ENCODE data around the gene HMSD.
"Not testable (repeated sequence)": the region's sequence is repeated elsewhere in the genome, so short reads cannot be mapped to it uniquely, and the experiment has no call there.

HMSD gene, protein sequence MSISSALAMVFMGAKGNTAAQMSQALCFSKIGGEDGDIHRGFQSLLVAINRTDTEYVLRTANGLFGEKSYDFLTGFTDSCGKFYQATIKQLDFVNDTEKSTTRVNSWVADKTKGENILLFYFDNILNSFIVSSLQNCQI

DNA sequence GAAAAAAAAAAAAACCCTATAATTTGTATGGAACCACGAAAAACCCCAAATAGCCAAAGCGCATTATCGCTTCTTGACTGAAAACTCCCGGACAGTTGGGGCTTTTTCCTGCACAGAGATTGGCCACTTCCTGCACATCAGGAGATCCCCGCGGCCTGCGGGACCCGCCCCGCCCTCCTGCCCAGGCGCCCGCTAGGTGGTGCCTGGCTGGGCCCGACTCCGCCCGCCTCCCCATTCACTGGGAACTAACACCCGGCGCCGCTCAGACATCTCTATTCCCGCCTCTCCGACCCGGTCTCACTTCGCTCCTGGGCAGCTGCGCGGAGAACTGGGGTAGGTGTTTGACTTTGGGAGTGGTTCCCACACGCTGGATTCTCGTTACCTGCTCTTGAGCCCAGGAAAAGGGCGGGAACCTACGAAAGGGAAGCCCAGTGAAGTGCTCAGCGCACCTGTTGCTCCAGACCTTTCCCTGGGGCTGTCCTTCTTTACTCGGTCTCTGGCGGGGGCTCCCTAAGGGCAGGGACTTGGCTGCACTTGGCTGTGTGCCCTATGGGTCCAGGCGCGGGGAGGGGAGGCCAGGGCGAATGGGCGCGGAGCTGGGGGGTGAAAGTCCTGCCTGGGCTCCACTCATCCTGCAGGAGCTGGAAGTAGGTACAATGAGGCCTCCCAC lies at the start of gene HMSD:
Gene HMSD (plus strand): TSS at position 234 of the 670 bp plus-strand sequence. CDS start 4,155 bp downstream, outside the sequence.
- DNase-seq, result peak; percentile 80

DNA sequence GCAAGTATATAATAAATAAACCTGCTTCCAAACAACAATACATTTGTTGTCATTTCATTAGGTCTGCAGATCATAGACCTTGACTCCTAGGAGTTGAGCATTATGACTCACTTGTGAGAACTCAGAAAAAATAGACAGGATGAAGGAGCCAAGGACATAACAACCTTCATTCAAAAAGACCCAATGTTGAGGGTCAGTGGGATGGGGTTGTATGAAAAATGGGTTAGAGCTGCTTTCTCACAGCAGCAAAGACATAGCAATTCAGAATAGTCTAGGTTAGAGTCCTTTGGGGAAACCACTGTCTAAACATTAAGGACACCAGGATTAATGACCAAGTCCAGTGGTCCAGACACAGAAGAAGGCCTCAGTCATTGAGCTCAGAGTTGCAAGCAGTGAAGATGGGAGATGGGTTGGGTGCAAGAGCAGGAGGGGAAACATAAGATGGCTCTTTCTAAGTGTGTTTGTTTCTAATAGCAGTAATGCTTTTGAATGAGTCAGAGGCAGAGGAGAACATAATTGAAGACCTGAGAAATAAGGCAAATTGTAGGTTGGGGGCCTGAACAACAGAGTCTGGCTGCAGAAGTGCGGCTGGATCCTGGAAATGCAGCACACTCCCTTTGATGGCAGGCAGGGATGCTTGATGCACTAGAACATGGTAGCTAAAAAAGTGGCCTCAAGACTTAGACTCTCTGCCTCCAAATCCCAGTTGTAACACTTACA lies 45.1 kb upstream of the HMSD start:
- DNase-seq, result no peak

DNA sequence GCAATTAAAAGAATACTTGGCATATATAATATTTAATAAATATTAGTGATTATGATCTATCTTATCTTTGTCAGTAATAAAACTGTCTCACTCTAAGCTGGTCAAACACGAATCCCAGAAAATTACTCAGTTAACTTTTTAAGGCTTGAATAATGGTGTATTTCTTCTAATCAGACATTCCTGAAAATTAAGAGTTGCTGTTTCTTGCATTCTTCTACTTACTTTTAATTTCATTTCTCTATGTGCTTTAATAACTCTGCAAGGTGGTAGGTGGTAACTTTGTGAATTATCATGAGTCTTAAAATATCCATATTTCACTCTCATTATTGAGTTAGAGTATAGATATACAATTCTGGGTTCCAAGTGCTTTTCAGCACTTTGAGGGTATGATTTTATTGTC lies 44.4 kb upstream of the HMSD start:
- DNase-seq, result no peak

- DNase-seq, result no peak
Measured at GRCh38 chr18:63905361-63905760, 43.7 kb upstream of the HMSD start.

GRCh38 chr18:63906056-63906455 lies 43.0 kb upstream of the HMSD start:
- no peak for DNase-seq

- DNase-seq, result no peak
Measured at GRCh38 chr18:63907664-63908063, 41.4 kb upstream of the HMSD start, which contains the start of gene SERPINB10. TSS of gene SERPINB10 (plus strand) at chr18:63907958. CDS start at chr18:63915511, 7,553 bp downstream.

- DNase-seq, result no peak
Measured at GRCh38 chr18:63908858-63909257, 40.2 kb upstream of the HMSD start.

- no peak for DNase-seq
Measured at GRCh38 chr18:63909870-63910269, 39.2 kb upstream of the HMSD start.

GRCh38 chr18:63917817-63918216 lies 31.3 kb upstream of the HMSD start:
- DNase-seq, result no peak

DNA sequence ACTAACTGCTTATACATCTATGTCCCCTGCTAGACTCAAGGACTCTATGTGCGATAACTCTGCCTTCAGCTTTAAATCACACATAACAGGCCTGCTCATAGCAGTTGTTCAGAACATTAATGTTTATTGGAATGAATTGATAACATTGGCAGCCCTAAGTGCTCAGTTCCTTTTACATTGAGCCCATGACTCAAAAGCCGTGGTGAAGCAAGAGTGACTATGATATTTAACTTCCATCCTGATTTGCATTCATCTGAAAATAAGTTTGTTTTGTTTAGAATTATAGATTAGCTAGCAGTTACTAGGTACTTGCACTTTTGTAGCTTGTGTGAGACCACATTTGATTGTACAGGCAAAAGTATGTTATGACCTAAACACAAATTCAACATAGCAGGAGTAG lies 27.1 kb upstream of the HMSD start:
- no peak for DNase-seq

- DNase-seq, result no peak
Measured at GRCh38 chr18:63924551-63924950, 24.6 kb upstream of the HMSD start.

- no peak for DNase-seq
Measured at GRCh38 chr18:63928331-63928730, 20.8 kb upstream of the HMSD start.

- DNase-seq, result not testable (repeated sequence)
Measured at GRCh38 chr18:63929369-63929768, 19.7 kb upstream of the HMSD start.

DNA sequence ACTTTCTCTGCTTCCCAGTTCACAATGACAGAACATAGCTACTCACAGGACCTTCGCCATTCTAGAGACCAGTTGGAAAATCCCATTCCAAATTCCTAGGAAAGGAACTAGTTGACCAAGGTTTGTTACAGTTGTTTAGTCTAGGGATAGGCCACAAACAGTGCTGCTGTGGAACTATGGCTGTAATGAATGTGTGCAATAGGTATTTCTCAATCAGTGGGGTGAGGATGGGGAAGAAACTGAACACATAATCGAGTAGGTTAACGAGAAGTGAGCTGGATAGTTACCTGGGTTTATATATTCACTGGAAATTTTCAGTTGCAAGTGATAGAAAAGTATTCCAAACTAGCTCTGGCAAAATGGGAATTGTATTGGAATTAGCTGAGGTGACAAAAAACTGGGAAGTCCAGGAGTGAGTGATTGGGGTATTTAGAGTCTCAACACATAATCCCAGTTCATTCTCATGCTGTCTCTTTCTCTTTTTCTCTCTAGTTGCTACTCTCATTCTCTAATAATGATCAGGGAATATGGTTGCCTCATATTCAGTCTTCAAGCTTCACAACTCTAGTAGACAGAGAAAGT lies 18.2 kb upstream of the HMSD start:
- no peak for DNase-seq

- DNase-seq, result peak; percentile 72
Measured at GRCh38 chr18:63936156-63936931, 12.8 kb upstream of the HMSD start.

DNA sequence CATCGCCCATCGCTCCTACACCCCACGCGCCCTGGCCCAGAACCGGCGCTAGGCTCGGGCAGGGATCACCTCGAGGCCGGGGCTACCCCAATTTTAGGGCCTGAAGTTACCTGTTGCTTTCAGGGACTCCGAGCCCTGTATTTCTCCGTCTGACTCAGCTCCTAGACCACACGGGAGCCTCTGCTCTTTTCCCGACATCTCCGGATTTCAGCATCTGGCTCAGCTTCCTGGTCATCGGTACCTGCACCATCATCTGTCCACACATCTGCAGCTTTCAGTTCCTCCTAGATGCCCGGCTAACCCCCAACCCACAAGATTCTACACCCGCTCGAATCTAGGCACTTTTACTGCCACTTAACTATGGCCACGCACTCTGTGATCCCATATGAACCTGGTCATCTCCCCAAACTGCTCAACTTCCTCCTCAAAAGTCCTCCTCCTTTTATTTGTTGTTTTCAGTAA lies 12.1 kb upstream of the HMSD start:
- no peak for DNase-seq

- no peak for DNase-seq
Measured at GRCh38 chr18:63940008-63940407, 9.1 kb upstream of the HMSD start.

DNA sequence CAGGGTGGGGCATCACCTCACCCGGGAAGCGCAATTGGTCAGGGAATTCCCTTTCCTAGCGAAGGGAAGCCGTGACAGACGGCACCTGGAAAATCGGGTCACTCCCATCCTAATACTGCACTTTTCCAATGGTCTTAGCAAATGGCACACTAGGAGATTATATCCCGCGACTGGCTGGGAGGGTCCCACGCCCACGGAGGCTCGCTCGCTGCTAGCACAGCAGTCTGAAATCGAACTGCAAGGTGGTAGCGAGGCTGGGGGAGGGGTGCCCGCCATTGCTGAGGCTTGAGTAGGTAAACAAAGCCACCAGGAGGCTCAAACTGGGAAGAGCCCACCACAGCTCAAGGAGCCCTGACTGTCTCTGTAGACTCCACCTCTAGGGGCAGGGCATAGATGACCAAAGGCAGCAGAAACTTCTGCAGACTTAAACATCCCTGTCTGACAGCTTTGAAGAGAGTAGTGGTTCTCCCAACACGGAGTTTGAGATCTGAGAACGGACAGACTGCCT lies 8.5 kb upstream of the HMSD start:
- not testable (repeated sequence) for DNase-seq

GRCh38 chr18:63947051-63947790 lies 1.9 kb upstream of the HMSD start:
- no peak for DNase-seq

DNA sequence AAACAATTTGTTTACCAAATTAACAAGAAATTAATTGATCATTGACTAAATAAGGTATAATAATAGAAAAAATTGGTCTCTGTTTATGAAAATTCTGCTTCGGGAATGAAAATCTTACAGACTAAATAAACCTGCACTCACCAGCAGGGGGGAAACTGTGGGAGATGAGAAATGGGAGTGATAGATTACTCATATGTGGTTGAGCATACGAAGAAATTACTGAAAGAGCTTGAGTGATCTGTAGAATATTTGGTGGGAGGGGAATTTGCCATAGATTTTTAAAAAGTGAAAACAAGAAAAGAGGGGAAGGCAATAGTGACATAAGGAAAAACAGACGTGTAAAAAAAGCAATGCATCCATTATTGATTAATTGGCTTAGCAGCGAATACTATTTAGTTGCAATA lies 2.2 kb downstream of the HMSD start:
- DNase-seq, result peak; percentile 82

GRCh38 chr18:63953811-63954210 lies 4.7 kb downstream of the HMSD start:
- no peak for DNase-seq

DNA sequence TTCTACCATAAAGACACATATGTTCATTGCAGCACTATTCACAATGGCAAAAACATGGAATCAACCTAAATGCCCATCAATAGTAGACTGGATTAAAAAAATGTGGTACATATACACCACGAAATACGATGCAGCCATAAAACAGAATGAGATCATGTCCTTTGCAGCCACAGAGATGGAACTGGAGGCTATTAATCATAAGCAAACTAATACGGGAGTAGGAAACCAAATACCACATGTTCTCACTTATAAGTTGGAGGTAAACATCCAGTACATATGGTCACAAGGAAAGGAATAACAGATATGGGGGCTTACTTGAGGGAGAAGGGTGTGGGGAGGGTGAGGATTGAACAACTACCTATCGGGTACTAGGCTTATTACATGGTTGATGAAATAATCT lies 7.7 kb downstream of the HMSD start:
- no peak for DNase-seq

Data from activated CD4-positive, alpha-beta T cell treated with anti-CD3 and anti-CD28 coated beads, Interleukin-2, amount 50 U/mL, for 16 hours (primary cell).